ENCODE results near the gene TMEM190.
A peak's percentile ranks its signal among the peaks of the same experiment; 100 is the strongest.
"Not testable (repeated sequence)": the region's sequence is repeated elsewhere in the genome, so short reads cannot be mapped to it uniquely, and the experiment has no call there.

The TMEM190 gene

GRCh38 chr19:55376241-55376933 is at the start of gene TMEM190:
TSS of gene TMEM190 (plus strand) at chr19:55376826. CDS start at chr19:55376854, 28 bp downstream.
- FAIRE-seq (no peak), DNase-seq (ENCODE audit: low spot score) (no peak)

GRCh38 chr19:55328774-55329318 is 47.8 kb upstream of the TMEM190 start:
- not testable (repeated sequence) for FAIRE-seq
- peak; percentile 35 for DNase-seq (ENCODE audit: low spot score)

GRCh38 chr19:55329791-55330190 is 46.8 kb upstream of the TMEM190 start:
- not testable (repeated sequence) for FAIRE-seq; DNase-seq (ENCODE audit: low spot score)

GRCh38 chr19:55333870-55334269 is 42.8 kb upstream of the TMEM190 start:
- no peak for FAIRE-seq
- DNase-seq (ENCODE audit: low spot score) = no peak

GRCh38 chr19:55336101-55336500 is 40.5 kb upstream of the TMEM190 start:
- DNase-seq (ENCODE audit: low spot score) (no peak), FAIRE-seq (no peak)

- DNase-seq (ENCODE audit: low spot score) (peak; percentile 98), FAIRE-seq (peak; percentile 99)
Observed at GRCh38 chr19:55339105-55339888, 37.3 kb upstream of the TMEM190 start, which contains the start of gene KMT5C. TSS of gene KMT5C (plus strand) at chr19:55339876. CDS start at chr19:55341937, 2,061 bp downstream.

- FAIRE-seq (no peak), DNase-seq (ENCODE audit: low spot score) (no peak)
Observed at GRCh38 chr19:55339889-55340783, 36.5 kb upstream of the TMEM190 start.

GRCh38 chr19:55340784-55341147 is 35.9 kb upstream of the TMEM190 start:
- DNase-seq (ENCODE audit: low spot score) = no peak
- FAIRE-seq = no peak

- FAIRE-seq (no peak), DNase-seq (ENCODE audit: low spot score) (peak; percentile 88)
Observed at GRCh38 chr19:55341171-55341588, 35.4 kb upstream of the TMEM190 start.

GRCh38 chr19:55341595-55342531 is 34.8 kb upstream of the TMEM190 start:
- FAIRE-seq (no peak), DNase-seq (ENCODE audit: low spot score) (no peak)

GRCh38 chr19:55344444-55344843 is 32.2 kb upstream of the TMEM190 start:
- no peak for DNase-seq (ENCODE audit: low spot score)
- no peak for FAIRE-seq

- DNase-seq (ENCODE audit: low spot score) (no peak), FAIRE-seq (no peak)
Observed at GRCh38 chr19:55345101-55345817, 31.4 kb upstream of the TMEM190 start.

- FAIRE-seq (peak; percentile 56), DNase-seq (ENCODE audit: low spot score) (no peak)
Observed at GRCh38 chr19:55345818-55346724, 30.6 kb upstream of the TMEM190 start.

- FAIRE-seq = no peak
- DNase-seq (ENCODE audit: low spot score) = no peak
Observed at GRCh38 chr19:55346725-55347441, 29.7 kb upstream of the TMEM190 start.

GRCh38 chr19:55347442-55348009 is 29.1 kb upstream of the TMEM190 start:
- DNase-seq (ENCODE audit: low spot score) (no peak), FAIRE-seq (no peak)

- FAIRE-seq (no peak), DNase-seq (ENCODE audit: low spot score) (no peak)
Observed at GRCh38 chr19:55348317-55349034, 28.1 kb upstream of the TMEM190 start.

All from urothelium cell line (cell line).